Measurements from ENCODE around the gene FGF2.

The FGF2 gene

DNA sequence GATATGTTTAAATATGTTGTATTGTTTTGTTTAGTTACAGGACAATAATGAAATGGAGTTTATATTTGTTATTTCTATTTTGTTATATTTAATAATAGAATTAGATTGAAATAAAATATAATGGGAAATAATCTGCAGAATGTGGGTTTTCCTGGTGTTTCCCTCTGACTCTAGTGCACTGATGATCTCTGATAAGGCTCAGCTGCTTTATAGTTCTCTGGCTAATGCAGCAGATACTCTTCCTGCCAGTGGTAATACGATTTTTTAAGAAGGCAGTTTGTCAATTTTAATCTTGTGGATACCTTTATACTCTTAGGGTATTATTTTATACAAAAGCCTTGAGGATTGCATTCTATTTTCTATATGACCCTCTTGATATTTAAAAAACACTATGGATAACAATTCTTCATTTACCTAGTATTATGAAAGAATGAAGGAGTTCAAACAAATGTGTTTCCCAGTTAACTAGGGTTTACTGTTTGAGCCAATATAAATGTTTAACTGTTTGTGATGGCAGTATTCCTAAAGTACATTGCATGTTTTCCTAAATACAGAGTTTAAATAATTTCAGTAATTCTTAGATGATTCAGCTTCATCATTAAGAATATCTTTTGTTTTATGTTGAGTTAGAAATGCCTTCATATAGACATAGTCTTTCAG, 68.8 kb downstream of the FGF2 start:
- TF ChIP-seq, protein P1, sequence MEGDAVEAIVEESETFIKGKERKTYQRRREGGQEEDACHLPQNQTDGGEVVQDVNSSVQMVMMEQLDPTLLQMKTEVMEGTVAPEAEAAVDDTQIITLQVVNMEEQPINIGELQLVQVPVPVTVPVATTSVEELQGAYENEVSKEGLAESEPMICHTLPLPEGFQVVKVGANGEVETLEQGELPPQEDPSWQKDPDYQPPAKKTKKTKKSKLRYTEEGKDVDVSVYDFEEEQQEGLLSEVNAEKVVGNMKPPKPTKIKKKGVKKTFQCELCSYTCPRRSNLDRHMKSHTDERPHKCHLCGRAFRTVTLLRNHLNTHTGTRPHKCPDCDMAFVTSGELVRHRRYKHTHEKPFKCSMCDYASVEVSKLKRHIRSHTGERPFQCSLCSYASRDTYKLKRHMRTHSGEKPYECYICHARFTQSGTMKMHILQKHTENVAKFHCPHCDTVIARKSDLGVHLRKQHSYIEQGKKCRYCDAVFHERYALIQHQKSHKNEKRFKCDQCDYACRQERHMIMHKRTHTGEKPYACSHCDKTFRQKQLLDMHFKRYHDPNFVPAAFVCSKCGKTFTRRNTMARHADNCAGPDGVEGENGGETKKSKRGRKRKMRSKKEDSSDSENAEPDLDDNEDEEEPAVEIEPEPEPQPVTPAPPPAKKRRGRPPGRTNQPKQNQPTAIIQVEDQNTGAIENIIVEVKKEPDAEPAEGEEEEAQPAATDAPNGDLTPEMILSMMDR (IDR thresholded peaks at IDR 0.05; ENCODE audit: insufficient read depth, low read length, missing control alignments) = no peak
- ChIA-PET CTCF (interaction anchor here (0.7 to 4.9 kb wide), 4 partner anchors 19 to 178 kb away, joined by 4 to 19 read pairs (median 4); no protein-coding TSS in a partner anchor), POLR2A (no interaction called here)
- no peak for DNase-seq (ENCODE audit: low read depth, low spot score)
- H3K4me3 ChIP-seq (ENCODE audit: low read depth, low read length) = no peak overlapping the region

- no peak overlapping the region for H3K4me3 ChIP-seq (ENCODE audit: low read depth, low read length)
- CTCF ChIA-PET = interaction anchor here (1.0 to 4.9 kb wide), 5 partner anchors 18 to 229 kb away, joined by 3 to 19 read pairs (median 4); no protein-coding TSS in a partner anchor
- POLR2A ChIA-PET = no interaction called here
- TF ChIP-seq, protein P1 (IDR thresholded peaks at IDR 0.05; ENCODE audit: insufficient read depth, low read length, missing control alignments) = no peak
- no peak for DNase-seq (ENCODE audit: low read depth, low spot score)
Observed at GRCh38 chr4:122896270-122896669, 69.6 kb downstream of the FGF2 start.

GRCh38 chr4:122898370-122899150, 71.9 kb downstream of the FGF2 start:
- CTCF ChIA-PET = interaction anchor here (4.9 kb wide), 1 partner anchor 16 kb away, joined by 19 read pairs; no protein-coding TSS in a partner anchor
- peak; percentile 69 for DNase-seq (ENCODE audit: low read depth, low spot score)
- POLR2A ChIA-PET = no interaction called here
- TF ChIP-seq, protein P1 (IDR thresholded peaks at IDR 0.05; ENCODE audit: insufficient read depth, low read length, missing control alignments) = no peak
- H3K4me3 ChIP-seq (ENCODE audit: low read depth, low read length) = no peak overlapping the region

DNA sequence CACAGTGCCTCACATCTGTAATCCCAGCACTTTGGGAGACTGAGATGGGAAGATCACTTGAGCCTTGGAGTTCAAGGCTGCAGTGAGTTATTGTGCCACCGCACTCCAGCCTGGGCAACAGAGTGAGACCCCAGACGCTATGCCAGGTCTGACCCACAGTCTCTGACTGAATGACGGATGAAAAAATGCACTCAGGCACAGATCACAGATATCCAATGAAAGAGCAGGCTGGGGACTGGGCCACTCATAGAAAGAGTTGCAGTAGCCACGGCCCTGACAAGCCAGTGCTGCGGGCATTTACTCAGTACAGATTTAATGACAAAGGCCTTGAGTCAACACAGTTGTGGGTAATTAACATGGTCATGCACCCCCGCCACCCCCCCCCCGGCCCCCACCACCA, 73.1 kb downstream of the FGF2 start:
- ChIA-PET POLR2A (no interaction called here), CTCF (interaction anchor here (0.7 to 4.9 kb wide), 2 partner anchors 15 to 169 kb away, joined by 3 to 19 read pairs; no protein-coding TSS in a partner anchor)
- no peak overlapping the region for H3K4me3 ChIP-seq (ENCODE audit: low read depth, low read length)
- DNase-seq (ENCODE audit: low read depth, low spot score) = no peak
- TF ChIP-seq, protein P1 (IDR thresholded peaks at IDR 0.05; ENCODE audit: insufficient read depth, low read length, missing control alignments) = no peak

DNA sequence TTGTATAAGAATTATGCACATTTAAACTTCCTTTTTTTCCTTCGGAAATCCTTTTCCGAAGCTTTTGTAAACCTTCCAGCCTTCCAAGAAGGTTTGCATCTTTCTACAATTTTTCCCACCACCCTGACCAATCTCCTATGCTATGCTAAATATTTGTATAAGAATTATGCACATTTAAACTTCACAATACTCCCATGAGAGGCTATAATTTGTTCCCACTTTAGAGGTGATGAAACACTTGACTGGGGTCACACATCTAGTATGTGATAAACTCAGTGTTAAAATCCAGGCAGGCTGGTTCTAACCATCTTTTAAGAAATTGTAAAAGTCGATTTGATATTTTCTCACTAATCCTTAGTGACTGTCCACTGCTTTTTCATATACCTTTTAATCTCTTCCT, 73.7 kb downstream of the FGF2 start:
- ChIA-PET CTCF (interaction anchor here (0.7 to 4.9 kb wide), 3 partner anchors 14 to 169 kb away, joined by 3 to 19 read pairs (median 4); no protein-coding TSS in a partner anchor), POLR2A (no interaction called here)

More for the DNA sequence above, 73.7 kb downstream of the FGF2 start:
- DNase-seq (ENCODE audit: low read depth, low spot score) = no peak
- TF ChIP-seq, protein P1 (IDR thresholded peaks at IDR 0.05; ENCODE audit: insufficient read depth, low read length, missing control alignments) = no peak
- no peak overlapping the region for H3K4me3 ChIP-seq (ENCODE audit: low read depth, low read length)

Data from AG04449 (cell line).